Gastroesophageal sphincter (tissue), 3 donors: ENCODE results near the gene F13B.

ENCODE experiments used
- CTCF ChIP-seq, 4 experiments: fragments of 200-600 bp in 2 of 4; fragments of 450-650 bp in 2 of 4; sonication (generic) in 1 of 4; IDR thresholded peaks; one replicate each; pipeline ENCODE4 v1.5.1; 2017 to 2019; ENCODE audit warnings: antibody characterized with exemption in 4 of 4, mild to moderate bottlenecking in 2 of 4, moderate library complexity in 2 of 4
- EP300 ChIP-seq: sonication (generic); formaldehyde crosslinking; IDR thresholded peaks from one replicate; pipeline ENCODE4 v1.6.1; 2017; ENCODE audit warnings: antibody characterized with exemption, mild to moderate bottlenecking
- POLR2A ChIP-seq, 2 donors: fragments of 450-650 bp; IDR thresholded peaks; one replicate each; pipeline ENCODE4 v1.6.1; 2017; ENCODE audit warnings: antibody characterized with exemption in 2 of 2, mild to moderate bottlenecking in 2 of 2, moderate library complexity in 1 of 2
- POLR2AphosphoS5 ChIP-seq: sonication (generic); formaldehyde crosslinking; IDR thresholded peaks from one replicate; pipeline ENCODE4 v1.6.1; 2017; ENCODE audit warnings: antibody characterized with exemption

- no peak for TF ChIP-seq EP300
- no peak for TF ChIP-seq CTCF (IDR thresholded peaks at IDR 0.05)
- no peak for TF ChIP-seq POLR2A (IDR thresholded peaks at IDR 0.05)
- no peak for TF ChIP-seq POLR2AphosphoS5
These were observed 34.9 kb upstream of the F13B start for GRCh38 chr1:197101978-197102377.
